HG03103 (cell line): ENCODE measurements around the gene UMAD1.
"Not testable (repeated sequence)": the region's sequence is repeated elsewhere in the genome, so short reads cannot be mapped to it uniquely, and the experiment has no call there.

ENCODE experiments used
- ATAC-seq: cut with Tn5 transposase; IDR thresholded peaks from one replicate; pipeline ENCODE4 v1.9.1; 2021; ENCODE audit warnings: low read depth; ENCODE audit not compliant: unreplicated experiment

The UMAD1 gene

GRCh38 chr7:7819442-7820247 is 179.1 kb downstream of the UMAD1 start:
- no peak for ATAC-seq

- ATAC-seq, result no peak
Observed at GRCh38 chr7:7820409-7820808, 179.9 kb downstream of the UMAD1 start.

- ATAC-seq, result no peak
Observed at GRCh38 chr7:7820939-7821338, 180.4 kb downstream of the UMAD1 start.

- no peak for ATAC-seq
Observed at GRCh38 chr7:7821517-7821916, 181.0 kb downstream of the UMAD1 start.

GRCh38 chr7:7825294-7825693 is 184.7 kb downstream of the UMAD1 start:
- ATAC-seq, result not testable (repeated sequence)

DNA sequence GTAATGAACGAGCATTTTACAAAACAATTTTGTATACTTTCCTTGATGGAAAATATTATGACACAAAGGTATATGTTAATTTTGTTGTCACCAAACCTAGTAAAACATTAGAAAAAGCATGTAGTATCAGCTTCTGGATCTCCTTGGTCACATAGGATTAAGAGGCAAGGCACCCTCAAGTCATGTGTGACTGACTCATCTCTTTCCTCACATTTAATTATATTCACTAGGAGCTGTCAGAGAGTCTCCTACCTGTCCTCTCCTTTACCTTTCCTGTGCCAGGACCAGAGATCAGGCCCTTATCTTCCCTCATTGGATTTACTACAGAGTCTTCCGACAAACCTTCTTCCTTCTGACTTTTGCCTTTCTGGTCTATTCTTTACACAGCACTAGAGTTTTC is 189.1 kb downstream of the UMAD1 start:
- ATAC-seq, result no peak

DNA sequence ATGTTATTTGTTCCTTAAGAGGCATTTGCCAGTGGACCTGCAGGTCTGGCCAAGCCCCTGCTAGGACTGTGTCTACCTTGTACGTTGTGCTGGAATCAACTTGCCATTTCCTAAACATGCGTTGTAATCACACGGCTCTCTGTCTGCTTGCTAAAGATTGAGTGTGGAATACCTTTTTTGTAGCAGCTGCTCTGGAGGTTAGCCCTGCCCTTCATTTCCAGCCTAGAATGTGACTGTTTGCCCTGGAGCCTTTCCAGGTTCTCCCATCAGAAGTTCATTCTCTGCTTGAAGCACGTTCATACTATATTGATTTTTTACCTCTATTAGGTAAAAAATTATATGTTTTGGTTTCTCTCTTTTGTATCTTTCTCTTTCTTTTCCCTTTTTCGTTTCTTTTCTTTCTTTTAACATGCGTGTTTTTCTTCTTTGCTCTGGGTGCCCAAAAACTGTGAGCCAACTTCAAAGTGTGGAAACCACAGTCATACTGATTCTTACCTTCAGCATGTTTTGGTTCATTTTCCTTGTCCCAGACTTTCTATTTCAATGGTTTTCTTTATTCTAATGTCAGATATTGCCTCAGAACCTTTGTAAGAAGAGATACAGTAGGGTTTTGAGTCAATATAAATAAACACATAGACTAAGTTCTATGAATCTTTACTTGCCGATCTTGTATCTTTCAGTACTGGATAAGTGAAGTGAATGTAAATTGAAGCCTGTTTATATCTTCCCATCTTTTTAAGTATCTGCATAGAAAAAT is 189.7 kb downstream of the UMAD1 start:
- no peak for ATAC-seq

DNA sequence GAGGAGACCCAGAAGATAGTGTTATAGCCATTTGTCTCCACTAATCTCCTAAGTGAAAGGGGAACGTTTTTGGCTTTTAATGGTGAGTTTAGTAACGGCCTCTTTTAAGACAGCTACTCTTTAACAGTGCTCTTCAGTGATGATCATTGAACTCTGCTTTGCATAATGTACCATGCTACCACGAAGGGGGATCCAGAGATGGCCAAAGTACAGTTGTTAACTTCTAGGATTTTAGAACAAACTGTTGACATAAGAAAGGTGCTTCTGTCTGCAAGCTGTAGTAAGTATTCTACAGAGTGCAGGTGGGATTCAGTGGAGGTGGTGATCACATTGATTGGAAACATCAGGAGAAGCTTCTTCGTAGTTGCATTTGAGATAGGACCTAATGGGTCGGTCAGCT is 192.0 kb downstream of the UMAD1 start:
- ATAC-seq, result no peak

GRCh38 chr7:7834761-7835160 is 194.2 kb downstream of the UMAD1 start:
- no peak for ATAC-seq

DNA sequence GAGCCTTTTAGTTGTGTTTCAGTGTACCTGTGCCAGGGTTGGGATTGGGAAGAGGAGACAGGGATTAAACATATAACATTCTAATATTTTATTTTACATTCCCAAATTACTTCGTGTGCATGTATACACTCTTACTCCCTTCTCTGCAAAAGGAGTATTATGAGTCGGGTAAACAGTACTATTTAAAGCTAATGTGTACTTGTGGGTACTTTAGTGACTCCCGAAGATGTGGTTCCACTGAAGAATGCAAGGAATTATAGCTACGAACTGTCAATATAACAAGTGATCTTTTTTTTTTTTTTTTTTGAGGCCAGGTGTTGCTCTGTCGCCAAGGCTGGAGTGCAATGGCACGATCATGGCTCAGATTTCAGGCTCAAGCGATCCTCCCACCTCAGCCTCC is 200.5 kb downstream of the UMAD1 start:
- no peak for ATAC-seq

GRCh38 chr7:7843240-7843639 is 202.7 kb downstream of the UMAD1 start:
- no peak for ATAC-seq

GRCh38 chr7:7843972-7844371 is 203.4 kb downstream of the UMAD1 start:
- ATAC-seq, result no peak

DNA sequence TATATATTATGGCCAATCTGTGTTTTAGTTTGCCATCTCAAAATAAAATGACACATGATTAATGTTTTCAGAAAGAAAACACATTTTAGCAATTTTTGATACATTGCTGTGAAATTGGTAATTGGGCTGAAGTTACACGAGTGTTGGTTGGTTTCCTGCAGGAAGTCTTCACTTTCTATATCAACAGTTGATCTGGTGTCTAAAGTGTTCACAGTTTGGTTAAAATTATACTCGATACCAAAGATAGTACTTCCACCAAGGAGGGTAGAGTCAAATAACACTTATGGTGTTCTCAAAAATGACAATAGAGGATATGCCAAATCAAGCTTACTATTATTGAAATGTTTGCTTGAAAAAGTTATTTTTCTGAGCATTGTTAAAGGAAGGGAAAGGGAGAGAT is 207.7 kb downstream of the UMAD1 start:
- no peak for ATAC-seq

GRCh38 chr7:7848892-7849291 is 208.3 kb downstream of the UMAD1 start:
- ATAC-seq, result no peak

GRCh38 chr7:7850150-7850549 is 209.6 kb downstream of the UMAD1 start:
- no peak for ATAC-seq

DNA sequence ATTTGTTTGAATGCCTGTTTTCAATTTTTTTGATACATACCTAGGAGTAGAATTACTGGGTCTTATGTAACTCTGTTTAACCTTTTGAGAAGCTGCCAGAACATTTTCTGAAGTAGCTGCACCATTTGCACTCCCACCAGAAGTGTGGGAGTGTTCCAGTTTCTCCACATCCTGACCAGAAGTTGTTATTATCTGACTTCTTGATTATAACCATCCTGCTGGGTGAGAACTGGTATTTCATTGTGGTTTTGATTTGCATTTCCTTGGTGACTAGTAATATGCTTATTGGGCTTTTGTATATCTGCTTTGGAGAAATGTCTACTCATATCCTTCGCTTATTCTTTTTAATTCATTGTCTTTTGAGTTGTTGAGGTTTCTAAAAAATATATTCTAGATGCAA is 210.8 kb downstream of the UMAD1 start:
- no peak for ATAC-seq

- ATAC-seq, result no peak
Observed at GRCh38 chr7:7851991-7852390, 211.4 kb downstream of the UMAD1 start.

GRCh38 chr7:7857143-7857583 is 216.6 kb downstream of the UMAD1 start:
- no peak for ATAC-seq

GRCh38 chr7:7858559-7858958 is 218.0 kb downstream of the UMAD1 start:
- no peak for ATAC-seq

DNA sequence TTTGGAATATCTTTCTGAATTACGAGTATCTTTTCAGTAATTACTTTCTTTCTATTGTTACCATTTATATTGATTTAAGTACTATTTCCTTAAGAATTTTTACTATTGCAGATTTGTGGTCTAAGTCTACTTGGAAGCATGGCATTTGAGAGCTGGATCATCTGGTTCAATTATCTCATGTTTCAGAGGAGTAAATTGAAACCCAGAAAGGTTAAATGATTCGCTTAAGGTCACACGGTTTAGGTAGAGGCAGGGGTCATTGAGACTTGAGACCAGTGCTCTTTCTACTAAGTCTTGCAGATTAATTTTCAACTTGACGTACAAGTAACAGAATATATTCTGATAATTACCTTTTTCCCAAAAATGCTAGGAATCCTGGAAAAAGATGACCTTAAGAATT is 218.9 kb downstream of the UMAD1 start:
- ATAC-seq, result no peak

DNA sequence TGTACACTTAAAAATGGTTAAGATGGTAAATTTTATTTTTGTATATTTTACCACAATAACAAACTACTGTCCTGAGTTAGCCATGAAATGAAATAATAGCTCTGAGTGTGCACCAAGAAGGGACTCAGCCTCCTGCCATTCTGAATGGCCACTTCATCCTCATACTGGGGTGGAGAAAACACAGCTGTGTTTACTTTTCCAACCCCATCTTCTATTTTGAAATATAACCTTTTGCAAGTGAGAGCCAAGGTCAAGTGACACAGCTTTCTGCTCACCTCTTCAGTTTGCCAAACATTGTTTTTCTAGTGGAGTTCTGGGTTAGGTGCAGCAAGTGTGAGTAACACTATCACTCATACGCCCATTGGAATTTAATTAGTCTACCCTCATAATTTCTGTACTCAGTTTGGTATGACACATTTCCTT is 220.7 kb downstream of the UMAD1 start:
- no peak for ATAC-seq

DNA sequence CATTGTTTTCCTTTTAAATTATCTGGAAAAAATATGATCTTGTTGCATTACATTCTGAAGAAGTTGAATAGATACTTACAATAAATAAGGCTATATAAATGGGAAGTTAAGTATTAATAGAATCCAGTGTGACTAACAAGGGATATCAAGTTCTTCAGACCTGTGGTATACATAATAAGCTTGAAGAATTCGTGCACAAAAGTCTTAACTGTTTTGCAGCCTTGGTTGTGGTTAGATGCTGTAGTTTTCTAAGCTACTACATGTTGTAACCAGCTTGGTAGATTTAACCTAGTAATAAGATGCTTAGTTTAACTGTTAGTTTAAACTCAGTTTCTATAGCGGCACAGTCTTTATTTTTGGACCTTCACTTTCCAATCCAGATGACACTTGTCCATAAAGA is 221.8 kb downstream of the UMAD1 start:
- ATAC-seq, result no peak
